B cell (primary cell): Measurements from ENCODE around the gene CCDC85B. TPM values are rescaled to one million over a fixed set of nuclear protein-coding genes. Genes with fewer than 3 reads are reported as not detected.

Experiments used
- ATAC-seq: fragments of 200-7000 bp; cut with Tn5 transposase; one replicate; pipeline ENCODE4 v1.10.0; 2021; ENCODE audit warnings: low read depth, mild to moderate bottlenecking, moderate number of reproducible peaks, moderate library complexity
- CTCF ChIA-PET: fragments of 350-600 bp; sonication (Branson Sonifier 250); formaldehyde crosslinking; loops from one replicate; lab custom pipeline; 2021; ENCODE audit warnings: antibody characterized with exemption, inconsistent platforms; lab: Charles Lee
- POLR2A ChIA-PET: fragments of 350-600 bp; sonication (Branson Sonifier 250); formaldehyde crosslinking; loops from one replicate; lab custom pipeline; 2021; ENCODE audit warnings: antibody characterized with exemption; lab: Charles Lee
- DNase-seq: peaks from one replicate; pipeline ENCODE4 v3.0.0; 2013
- H2AFZ ChIP-seq: 2 replicates; pipeline ENCODE4 v1.6.1; 2012; ENCODE audit warnings: mild to moderate bottlenecking, low read depth, low read length; ENCODE audit not compliant: insufficient read depth, poor library complexity, severe bottlenecking
- H3K27ac ChIP-seq, 2 donors: 1 replicate in 1 of 2; 2 replicates in 1 of 2; pipeline ENCODE4 v1.5.1; 2012 to 2013; ENCODE audit warnings: low read length in 2 of 2, mild to moderate bottlenecking in 2 of 2, moderate library complexity in 1 of 2
- H3K27me3 ChIP-seq, 4 experiments: fragments of 200-600 bp in 1 of 4; sonication (generic) in 1 of 4; replicated peaks in 1 of 4; 1 replicate in 2 of 4; 2 replicates in 2 of 4; pipeline versions ENCODE4 v1.6.1 to v1.7.0; 2013 to 2016; ENCODE audit warnings: low read length in 3 of 4, mild to moderate bottlenecking in 2 of 4, mixed read lengths in 1 of 4, moderate library complexity in 1 of 4; ENCODE audit not compliant: insufficient read depth in 4 of 4, control insufficient read depth in 3 of 4; ENCODE audit errors: control extremely low read depth in 1 of 4
- H3K36me3 ChIP-seq, 2 experiments: replicated peaks in 1 of 2; 1 replicate in 1 of 2; 2 replicates in 1 of 2; pipeline versions ENCODE4 v1.6.1 to v1.7.1; 2013; ENCODE audit warnings: low read length in 1 of 2; ENCODE audit not compliant: insufficient read depth in 2 of 2, control insufficient read depth in 1 of 2; ENCODE audit errors: control extremely low read depth in 1 of 2, extremely low read depth in 1 of 2
- H3K4me1 ChIP-seq, 2 donors: fragments of 200-600 bp in 1 of 2; sonication (generic) in 1 of 2; 1 replicate in 1 of 2; 2 replicates in 1 of 2; pipeline versions ENCODE4 v1.5.1 to v1.6.1; 2013 to 2017; ENCODE audit warnings: low read length in 2 of 2; ENCODE audit not compliant: control insufficient read depth in 2 of 2, insufficient read depth in 2 of 2
- H3K4me2 ChIP-seq: replicated peaks from 2 replicates; pipeline ENCODE3; 2012; ENCODE audit warnings: mild to moderate bottlenecking, low read depth, low read length; ENCODE audit not compliant: poor library complexity, severe bottlenecking
- H3K4me3 ChIP-seq, 5 experiments: fragments of 200-600 bp in 1 of 5; sonication (generic) in 1 of 5; 1 replicate in 3 of 5; 2 replicates in 2 of 5; pipeline versions ENCODE4 v1.5.1 to v1.7.0; 2011 to 2016; ENCODE audit warnings: low read length in 4 of 5, mild to moderate bottlenecking in 4 of 5, low read depth in 2 of 5, control low read depth in 1 of 5, moderate library complexity in 1 of 5; ENCODE audit not compliant: insufficient read depth in 1 of 5; ENCODE audit errors: control extremely low read depth in 1 of 5, extremely low read depth in 1 of 5
- H3K79me2 ChIP-seq: fragments of 200-600 bp; sonication (generic); one replicate; pipeline ENCODE4 v1.6.0; 2016; ENCODE audit warnings: low read length; ENCODE audit not compliant: control insufficient read depth, insufficient read depth
- H3K9ac ChIP-seq: fragments of 200-600 bp; sonication (generic); 2 replicates; pipeline ENCODE4 v1.6.1; 2017; ENCODE audit warnings: mild to moderate bottlenecking, low read length, moderate library complexity
- H3K9me3 ChIP-seq, 3 donors: one replicate each; pipeline versions ENCODE4 v1.6.1 to v1.7.1; 2013; ENCODE audit warnings: low read length in 2 of 3; ENCODE audit not compliant: control insufficient read depth in 2 of 3, insufficient read depth in 1 of 3; ENCODE audit errors: control extremely low read depth in 1 of 3
- H4K20me1 ChIP-seq: 2 replicates; pipeline ENCODE4 v1.6.0; 2012; ENCODE audit warnings: mild to moderate bottlenecking, low read length; ENCODE audit not compliant: insufficient read depth, control insufficient read depth, poor library complexity, severe bottlenecking
- H3K27ac Mint-ChIP-seq: one replicate; pipeline ENCODE4 v1.8.0; 2021; ENCODE audit warnings: mixed read lengths
- H3K27me3 Mint-ChIP-seq: one replicate; pipeline ENCODE4 v1.8.0; 2021; ENCODE audit warnings: mixed read lengths
- H3K4me1 Mint-ChIP-seq: one replicate; pipeline ENCODE4 v1.8.0; 2021; ENCODE audit warnings: mixed read lengths
- H3K4me3 Mint-ChIP-seq: one replicate; pipeline ENCODE4 v1.8.0; 2021; ENCODE audit warnings: mixed read lengths
- H3K9me3 Mint-ChIP-seq: one replicate; pipeline ENCODE4 v1.8.0; 2022; ENCODE audit warnings: mixed read lengths; ENCODE audit not compliant: insufficient read depth
- EZH2 ChIP-seq: IDR thresholded peaks from 2 replicates; pipeline ENCODE4 v1.6.1; 2012; ENCODE audit warnings: borderline replicate concordance, low read depth, mild to moderate bottlenecking, moderate library complexity, low read length; ENCODE audit not compliant: insufficient read depth, poor library complexity, severe bottlenecking
- WGBS: methylation state at CpG from one replicate; pipeline ENCODE4 v1.1.5; 2013; ENCODE audit warnings: missing lambda C conversion rate; ENCODE audit not compliant: insufficient coverage; 5-methylcytosine and 5-hydroxymethylcytosine counted together
- intact Hi-C: fragments of 100-400 bp; cut with micrococcal nuclease; formaldehyde crosslinking; loops from one replicate; pipeline ENCODE4 v1.10.0; 2022
- polyA plus RNA-seq: library from polyadenylated mRNA; depleted of rRNA; stranded (reverse); fragments of >200 nt; gene quantifications from 2 replicates; pipeline ENCODE4 v1.2.3, GENCODE V29; 2012
- total RNA-seq, 2 donors: library from RNA; stranded (reverse); fragments of 120-200 nt in 1 of 2; gene quantifications; 1 replicate in 1 of 2; 2 replicates in 1 of 2; pipeline versions ENCODE4 v1.2.3 to v1.2.4, GENCODE V29; 2013 to 2022
- TF ChIP-seq, protein P1 (sequence below): fragments of 200-600 bp; IDR thresholded peaks from one replicate; pipeline ENCODE4 v1.8.0; 2022; ENCODE audit warnings: antibody characterized with exemption, mild to moderate bottlenecking

Gene CCDC85B
- total and polyA plus RNA-seq, 2 donors (not counting 1 experiment from before 2014, with no cell fraction given), result 18.2 to 39.5 TPM

DNA sequence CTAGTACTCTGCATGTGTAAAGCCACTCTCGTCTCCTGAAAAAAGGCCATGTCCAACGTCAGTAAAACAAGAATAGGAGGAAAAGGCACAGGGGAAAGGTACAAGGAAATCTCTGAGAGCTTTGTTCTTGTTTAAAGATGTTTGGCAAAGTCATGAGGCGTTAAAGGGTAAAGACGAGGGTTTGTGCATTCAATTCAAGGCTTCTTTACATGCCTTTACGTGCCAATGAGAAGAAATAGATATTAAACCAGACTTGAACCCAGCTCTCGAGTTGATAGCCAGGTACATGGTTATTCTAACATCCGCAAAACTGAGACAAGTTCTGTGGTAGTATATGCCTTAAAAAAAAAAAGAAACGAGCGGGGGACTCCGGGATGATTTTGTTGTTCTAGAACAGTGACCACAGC lies 31.8 kb upstream of the CCDC85B start:
- ATAC-seq (no peak), DNase-seq (no peak)
- Mint-ChIP-seq H3K4me3 (peak overlapping the region; percentile 92), H3K4me1 (peaks cover 52% of the 10 kb centered on the region), H3K27me3 (no peaks in the 10 kb centered on the region), H3K9me3 (no peaks in the 10 kb centered on the region), H3K27ac (peak overlapping the region; percentile 98)
- Histone ChIP-seq H3K4me1 (peaks cover 27 to 55% of the 10 kb centered on the region in 2 donors), H3K79me2 (peaks cover 68% of the 10 kb centered on the region), H3K36me3 (peaks cover 0 to 53% of the 10 kb centered on the region in 2 experiments), H3K4me2 (peak overlapping the region; percentile 94), H3K27ac (peak overlapping the region; percentile 77 to 89), H3K9ac (peak overlapping the region; percentile 79), H3K4me3 (peak overlapping the region; percentile 56 to 98 (median 95)), H3K27me3 (no peaks in the 10 kb centered on the region), H3K9me3 (no peaks in the 10 kb centered on the region), H4K20me1 (peaks cover 63% of the 10 kb centered on the region), H2AFZ (peak overlapping the region; percentile 85)
- intact Hi-C loops, result loop anchor here (1.0 to 5.0 kb wide), 12 partner anchors 14 to 409 kb away; partner anchors contain the start of genes AP5B1, BANF1, C11orf68 and DRAP1
- 0% methylated on average over 6 of the region's 10 CpGs for WGBS
- TF ChIP-seq, protein P1, sequence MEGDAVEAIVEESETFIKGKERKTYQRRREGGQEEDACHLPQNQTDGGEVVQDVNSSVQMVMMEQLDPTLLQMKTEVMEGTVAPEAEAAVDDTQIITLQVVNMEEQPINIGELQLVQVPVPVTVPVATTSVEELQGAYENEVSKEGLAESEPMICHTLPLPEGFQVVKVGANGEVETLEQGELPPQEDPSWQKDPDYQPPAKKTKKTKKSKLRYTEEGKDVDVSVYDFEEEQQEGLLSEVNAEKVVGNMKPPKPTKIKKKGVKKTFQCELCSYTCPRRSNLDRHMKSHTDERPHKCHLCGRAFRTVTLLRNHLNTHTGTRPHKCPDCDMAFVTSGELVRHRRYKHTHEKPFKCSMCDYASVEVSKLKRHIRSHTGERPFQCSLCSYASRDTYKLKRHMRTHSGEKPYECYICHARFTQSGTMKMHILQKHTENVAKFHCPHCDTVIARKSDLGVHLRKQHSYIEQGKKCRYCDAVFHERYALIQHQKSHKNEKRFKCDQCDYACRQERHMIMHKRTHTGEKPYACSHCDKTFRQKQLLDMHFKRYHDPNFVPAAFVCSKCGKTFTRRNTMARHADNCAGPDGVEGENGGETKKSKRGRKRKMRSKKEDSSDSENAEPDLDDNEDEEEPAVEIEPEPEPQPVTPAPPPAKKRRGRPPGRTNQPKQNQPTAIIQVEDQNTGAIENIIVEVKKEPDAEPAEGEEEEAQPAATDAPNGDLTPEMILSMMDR, result no peak
- no peak for TF ChIP-seq EZH2
- ChIA-PET POLR2A (interaction anchor here (0.6 to 4.8 kb wide), 14 partner anchors 8 to 293 kb away, joined by 3 to 65 read pairs (median 10); partner anchors contain the start of genes BANF1, CCDC85B, EIF1AD and FIBP), CTCF (interaction anchor here (1.4 to 8.6 kb wide), 6 partner anchors 13 to 244 kb away, joined by 3 to 244 read pairs (median 6); partner anchors contain the start of genes CCDC85B, EFEMP2, FIBP and PCNX3)
